Measurements from ENCODE around the gene GLCCI1.

The GLCCI1 gene

GRCh38 chr7:7964250-7964649 is 4.3 kb upstream of the GLCCI1 start:
- no peak for DNase-seq

- no peak for DNase-seq
Measured at GRCh38 chr7:7964691-7965090, 3.9 kb upstream of the GLCCI1 start.

DNA sequence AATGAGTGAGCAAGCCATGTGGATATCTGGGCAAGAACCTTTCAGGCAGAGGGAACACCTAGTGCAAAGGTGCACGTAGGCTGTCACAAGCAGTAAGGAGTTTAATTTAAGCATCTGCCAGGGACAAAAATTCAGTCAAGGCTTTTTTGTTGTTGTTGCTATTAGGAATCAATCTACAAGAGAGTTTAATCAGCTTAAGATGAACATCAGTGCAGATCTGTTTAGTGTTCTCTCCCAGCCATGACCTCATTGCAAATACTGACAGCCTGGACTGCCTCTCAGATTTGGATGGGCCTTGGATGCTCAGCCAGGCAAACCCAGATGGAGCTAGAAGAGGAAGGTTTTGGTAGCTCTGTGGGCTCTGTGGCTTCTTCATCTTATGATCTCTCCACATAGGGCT is 3.3 kb upstream of the GLCCI1 start:
- DNase-seq = no peak

- DNase-seq = no peak
Measured at GRCh38 chr7:7966141-7966734, 2.4 kb upstream of the GLCCI1 start.

GRCh38 chr7:7967886-7968543 is 581 bp upstream of the GLCCI1 start:
- no peak for DNase-seq

- DNase-seq = peak; percentile 75
Measured at GRCh38 chr7:7969306-7970236, 975 bp downstream of the GLCCI1 start.

DNA sequence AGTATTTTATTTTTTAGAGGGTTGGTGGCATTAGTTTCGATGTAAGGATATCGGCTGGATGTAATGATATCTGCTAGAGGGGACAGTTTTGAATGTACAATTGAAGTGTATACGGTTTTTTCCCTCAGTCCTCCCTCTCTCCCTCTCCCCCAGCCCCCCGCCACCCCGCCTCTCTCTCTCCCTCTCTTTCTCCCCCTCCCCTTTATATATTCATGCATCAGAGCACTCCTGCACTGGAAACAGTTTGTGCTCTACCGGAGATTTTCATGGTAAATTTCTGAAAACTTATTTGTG is 1.6 kb downstream of the GLCCI1 start:
- DNase-seq = peak; percentile 75

DNA sequence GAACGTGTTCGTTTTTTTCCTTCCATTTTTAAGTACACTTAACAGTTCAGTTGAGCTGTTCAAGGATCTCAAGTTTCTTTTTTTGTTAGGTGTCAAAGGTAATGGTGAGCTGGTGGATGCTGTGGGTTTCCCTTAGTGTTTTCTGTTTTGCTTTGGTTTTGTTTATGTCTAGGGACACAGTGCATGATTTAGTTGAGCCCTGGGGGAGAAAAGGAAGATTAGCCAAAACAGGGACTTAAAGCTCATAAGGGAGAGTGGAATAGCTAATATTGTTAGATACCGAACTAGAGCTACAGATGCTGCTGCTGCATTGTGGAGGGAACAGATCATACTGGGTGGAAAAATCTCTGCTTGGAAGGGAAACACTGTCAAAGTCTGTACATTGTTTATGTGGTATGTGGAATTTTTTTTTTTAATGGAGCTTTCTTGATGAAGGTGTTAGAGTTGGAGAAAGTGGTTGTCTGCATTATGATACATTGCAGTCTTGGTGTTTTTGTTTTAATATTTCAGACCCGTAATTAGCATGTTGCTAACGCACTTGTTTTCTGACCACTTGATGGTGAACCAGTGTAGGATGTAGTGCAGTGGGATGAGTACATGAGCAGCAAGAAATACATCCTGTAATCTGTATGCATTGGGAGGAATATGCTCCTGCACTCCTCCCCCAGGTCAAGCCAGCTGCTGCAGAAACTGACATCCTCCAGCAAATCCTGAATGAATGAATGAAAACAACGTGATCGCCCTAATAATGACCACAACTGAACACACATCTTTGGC is 2.1 kb downstream of the GLCCI1 start:
- DNase-seq = no peak

DNA sequence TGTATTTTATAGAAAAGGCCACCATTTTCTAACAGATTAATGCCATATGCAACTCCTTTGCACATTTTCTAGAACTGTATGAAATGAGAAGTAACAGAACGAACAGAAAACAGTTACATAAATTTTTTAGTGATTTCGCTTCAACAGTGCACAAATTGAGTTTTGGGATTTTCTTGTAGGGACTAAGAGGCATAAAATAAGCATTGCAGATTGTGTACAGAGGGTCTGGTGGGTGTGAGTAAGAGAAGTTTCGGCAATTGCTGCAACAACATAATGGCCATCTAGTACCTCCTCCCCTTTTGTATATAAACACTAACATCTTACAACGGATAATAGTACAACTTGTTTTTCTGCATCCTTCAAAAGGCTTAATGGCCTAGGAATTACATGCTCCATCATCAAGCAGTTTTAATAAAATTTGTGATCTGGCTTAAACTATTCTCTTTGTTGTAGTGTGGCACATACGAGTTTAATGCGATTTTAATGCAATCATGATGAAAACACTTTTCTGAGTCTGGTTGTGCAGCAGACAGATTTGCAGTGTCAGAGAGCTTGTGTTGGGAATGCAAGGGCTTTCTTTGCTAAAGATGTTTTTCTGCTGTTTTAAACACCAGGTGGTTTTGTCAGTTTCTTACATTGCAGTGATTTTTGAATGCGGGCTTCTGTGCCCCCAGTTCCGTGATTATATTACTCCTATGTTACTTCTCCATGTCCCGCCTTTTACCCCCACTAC is 2.9 kb downstream of the GLCCI1 start:
- DNase-seq = no peak

DNA sequence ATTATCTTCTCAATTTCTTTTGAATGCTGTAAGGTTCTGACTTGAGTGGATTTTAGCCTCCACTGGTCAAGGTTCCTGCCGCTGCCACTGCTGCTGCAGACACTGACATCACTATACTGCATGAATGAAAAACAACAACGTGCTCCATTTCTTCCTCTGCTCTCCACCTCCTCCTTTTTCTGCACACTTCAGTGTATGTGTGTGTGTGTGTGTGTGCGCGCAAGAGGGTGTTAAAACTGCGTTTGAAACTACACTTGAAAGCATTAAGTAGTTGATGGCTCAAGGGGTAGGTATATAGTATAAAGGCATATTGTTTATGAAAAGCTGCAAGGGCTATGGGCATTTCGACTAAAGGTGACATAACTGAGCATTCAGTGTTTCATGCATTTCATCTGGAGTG is 3.5 kb downstream of the GLCCI1 start:
- DNase-seq = no peak

DNA sequence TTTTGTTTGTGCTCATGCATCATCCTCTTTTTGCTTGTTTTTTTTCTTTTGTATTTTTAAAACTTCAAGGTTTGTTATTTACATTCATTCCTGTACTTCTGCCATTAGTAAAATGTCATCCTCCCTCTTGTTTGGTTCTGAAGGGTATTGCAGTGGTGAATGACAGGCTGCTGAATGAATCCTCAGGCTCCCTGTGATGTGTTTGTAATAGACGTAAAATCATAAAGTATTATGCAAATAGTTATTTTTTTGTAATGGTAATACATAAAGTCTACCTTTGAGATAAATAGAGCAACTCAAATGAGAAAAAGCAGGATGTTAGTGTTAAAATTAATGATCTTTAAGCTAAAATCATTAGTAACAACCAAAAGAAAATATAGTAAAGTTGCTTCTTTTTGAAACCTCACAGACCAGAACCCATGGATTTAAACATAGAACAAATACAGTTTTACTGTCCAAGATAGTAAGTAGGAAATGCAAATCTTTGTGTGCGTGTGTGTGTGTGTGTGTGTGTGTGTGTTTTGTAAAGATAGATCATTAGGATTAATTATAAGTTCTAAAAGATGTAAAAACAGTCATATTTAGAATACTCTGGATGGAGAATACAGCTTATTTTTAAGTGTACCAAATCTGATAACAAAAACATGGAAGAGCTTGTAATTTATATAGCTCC is 4.5 kb downstream of the GLCCI1 start:
- peak; percentile 74 for DNase-seq

GRCh38 chr7:7976677-7977076 is 8.1 kb downstream of the GLCCI1 start:
- no peak for DNase-seq

GRCh38 chr7:7977774-7978173 is 9.2 kb downstream of the GLCCI1 start:
- DNase-seq = no peak

DNA sequence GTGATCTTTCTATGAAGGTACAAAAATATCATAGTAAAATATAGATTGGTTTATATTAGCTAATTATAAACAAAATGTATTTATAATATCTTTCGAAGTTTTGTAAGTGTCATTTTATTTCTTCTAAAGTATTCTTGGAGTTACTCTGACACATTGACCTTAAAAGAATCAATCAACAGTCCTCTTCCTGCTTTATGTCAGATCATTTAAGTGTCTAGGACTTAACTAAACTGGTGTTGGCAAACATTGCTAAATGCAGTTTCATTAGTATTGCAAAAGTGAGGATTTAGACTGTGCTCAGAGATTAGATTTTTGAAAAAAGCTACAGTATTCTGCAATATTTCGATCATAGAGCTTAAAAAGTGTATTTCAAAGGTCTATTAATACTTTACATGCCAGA is 10.3 kb downstream of the GLCCI1 start:
- no peak for DNase-seq

DNA sequence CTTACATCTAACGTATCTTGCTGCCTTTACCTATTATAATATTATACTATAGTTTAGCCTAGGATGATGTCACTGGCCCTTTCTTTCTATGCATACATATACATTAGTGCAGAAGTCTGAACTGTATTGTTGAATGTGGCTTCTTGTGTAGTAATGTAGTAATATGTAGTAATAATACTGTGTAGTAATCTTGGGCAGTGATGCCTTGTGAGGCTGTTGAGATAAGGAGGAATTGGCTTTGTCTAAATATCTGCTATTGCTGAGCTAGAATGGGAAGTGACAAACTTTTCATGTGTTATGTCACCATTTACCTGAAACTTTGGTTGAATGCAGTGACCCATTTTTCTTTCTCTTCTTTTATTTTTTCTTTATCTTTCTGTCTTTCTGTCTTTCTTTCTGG is 11.0 kb downstream of the GLCCI1 start:
- no peak for DNase-seq

GRCh38 chr7:7980134-7980533 is 11.5 kb downstream of the GLCCI1 start:
- DNase-seq = no peak

DNA sequence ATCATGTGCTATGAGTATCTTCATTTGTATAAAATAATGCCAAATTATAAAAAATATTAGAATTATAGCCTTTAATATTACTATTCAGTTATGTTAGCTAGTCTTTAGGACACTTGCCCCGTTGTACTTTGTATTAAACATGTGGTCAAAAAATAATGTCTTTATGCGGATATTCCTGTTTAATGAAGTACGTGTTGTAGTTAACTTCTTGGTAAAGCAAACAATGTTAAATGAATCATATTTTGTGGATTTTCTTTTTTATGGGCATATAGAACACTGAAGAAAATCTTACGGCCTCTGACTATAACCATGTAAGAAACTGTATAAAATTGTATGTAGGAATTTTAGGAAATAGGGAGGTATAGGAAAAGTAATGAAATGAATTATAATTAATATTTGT is 14.3 kb downstream of the GLCCI1 start:
- no peak for DNase-seq

GRCh38 chr7:7984424-7984823 is 15.8 kb downstream of the GLCCI1 start:
- no peak for DNase-seq

DNA sequence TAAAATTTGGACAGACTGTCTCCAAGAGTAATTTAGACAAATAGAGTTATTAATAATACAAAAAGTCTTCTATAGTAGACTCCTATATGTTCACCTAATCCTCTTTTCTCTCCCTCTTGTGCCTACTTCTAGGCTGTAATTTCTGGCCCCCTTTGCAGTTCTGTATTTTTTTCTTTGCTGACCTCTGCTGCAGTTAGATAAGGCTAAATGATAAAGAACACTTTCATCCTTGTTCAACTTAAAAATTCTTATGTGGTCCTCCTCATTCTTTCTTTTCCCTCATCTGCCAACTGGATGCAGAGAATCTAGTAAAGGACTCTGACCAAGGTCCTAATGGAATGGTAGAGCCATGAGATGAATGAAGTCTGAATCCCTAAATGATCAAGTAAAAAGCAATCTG is 20.1 kb downstream of the GLCCI1 start:
- DNase-seq = no peak

DNA sequence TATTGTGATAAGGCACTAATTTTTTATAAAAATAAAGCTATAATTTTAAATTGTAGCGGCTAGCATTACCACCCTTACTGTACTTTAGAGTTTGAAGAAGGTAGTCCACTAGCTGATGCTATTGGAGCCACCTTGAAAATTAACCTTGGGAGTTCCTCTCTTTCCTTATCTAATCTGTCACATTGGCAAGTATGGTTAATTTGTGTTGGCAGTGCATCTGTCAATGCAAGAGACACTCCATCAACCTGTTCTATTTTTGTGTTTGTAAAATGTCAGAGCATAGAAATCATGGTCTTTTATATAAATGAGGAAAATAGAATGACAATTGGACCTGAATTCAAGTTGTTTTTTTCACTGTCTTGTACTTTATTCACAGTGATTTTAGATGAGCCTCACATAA is 20.5 kb downstream of the GLCCI1 start:
- no peak for DNase-seq

GRCh38 chr7:7989616-7990440 is 21.2 kb downstream of the GLCCI1 start:
- no peak for DNase-seq
